H1 (cell line): ENCODE results near the gene NRXN2. TPM values are rescaled to one million over a fixed set of nuclear protein-coding genes. Genes with fewer than 3 reads are reported as not detected.
A peak's percentile ranks its signal among the peaks of the same experiment; 100 is the strongest.

ENCODE experiments used
- CTCF ChIA-PET: fragments of 300-600 bp; sonication (Branson Sonifier 250); formaldehyde crosslinking; loops from one replicate; lab custom pipeline; 2021; ENCODE audit not compliant: partially characterized antibody; lab: Charles Lee
- POLR2A ChIA-PET: fragments of 300-600 bp; sonication (Branson Sonifier 250); formaldehyde crosslinking; loops from one replicate; lab custom pipeline; 2021; ENCODE audit warnings: inconsistent platforms; ENCODE audit not compliant: partially characterized antibody; lab: Charles Lee
- DNase-seq, 2 experiments: peaks; one replicate each; pipeline versions ENCODE4 v3.0.0 to v3.0.0-alpha.2; 2010 to 2022; ENCODE audit warnings: low spot score in 2 of 2, low read depth in 1 of 2, mixed read lengths in 1 of 2
- FAIRE-seq: peaks from 2 replicates; lab custom pipeline; 2011; peaks lifted over from hg19 to GRCh38; lab: Jason Lieb, UNC
- H2AFZ ChIP-seq: 2 replicates; pipeline ENCODE4 v1.8.1; 2012; ENCODE audit warnings: low read length, inconsistent platforms
- H2AK5ac ChIP-seq: 2 replicates; pipeline ENCODE4 v1.6.1; 2013; ENCODE audit warnings: low read depth, low read length
- H2BK120ac ChIP-seq: replicated peaks from 2 replicates; pipeline ENCODE3; 2013; ENCODE audit warnings: low read depth, low read length, inconsistent platforms
- H2BK12ac ChIP-seq: 2 replicates; pipeline ENCODE4 v1.6.1; 2013; ENCODE audit warnings: low read depth, low read length
- H2BK15ac ChIP-seq: 2 replicates; pipeline ENCODE4 v1.6.1; 2013; ENCODE audit warnings: low read length
- H2BK20ac ChIP-seq: 2 replicates; pipeline ENCODE4 v1.6.1; 2013; ENCODE audit warnings: low read length
- H2BK5ac ChIP-seq: 2 replicates; pipeline ENCODE4 v1.6.1; 2013; ENCODE audit warnings: low read depth, low read length
- H3K14ac ChIP-seq: 2 replicates; pipeline ENCODE4 v1.6.1; 2013; ENCODE audit warnings: inconsistent platforms; ENCODE audit not compliant: insufficient read length
- H3K18ac ChIP-seq: 2 replicates; pipeline ENCODE4 v1.6.1; 2013; ENCODE audit warnings: low read length; ENCODE audit errors: extremely low read depth
- H3K23ac ChIP-seq: 2 replicates; pipeline ENCODE4 v1.6.1; 2013; ENCODE audit warnings: inconsistent platforms; ENCODE audit not compliant: insufficient read length
- H3K23me2 ChIP-seq: 2 replicates; pipeline ENCODE4 v1.6.1; 2013; ENCODE audit warnings: low read depth, low read length
- H3K27ac ChIP-seq: 2 replicates; pipeline ENCODE4 v1.6.1; 2011; ENCODE audit warnings: low read depth, low read length, inconsistent platforms
- H3K27me3 ChIP-seq, 4 experiments: replicated peaks in 1 of 4; 1 replicate in 1 of 4; 2 replicates in 3 of 4; pipeline versions ENCODE4 v1.6.1 to v1.8.1; 2011 to 2013; ENCODE audit warnings: low read length in 3 of 4, mild to moderate bottlenecking in 3 of 4, inconsistent platforms in 2 of 4, mixed read lengths in 2 of 4, moderate library complexity in 1 of 4; ENCODE audit not compliant: control insufficient read depth in 3 of 4, insufficient read depth in 3 of 4; ENCODE audit errors: extremely low read depth in 1 of 4
- H3K36me3 ChIP-seq, 4 experiments: 2 replicates each; pipeline versions ENCODE4 v1.6.1 to v1.8.1; 2011 to 2013; ENCODE audit warnings: mild to moderate bottlenecking in 4 of 4, low read length in 3 of 4, moderate library complexity in 2 of 4, control low read depth in 1 of 4, inconsistent platforms in 1 of 4; ENCODE audit not compliant: insufficient read depth in 4 of 4, control insufficient read depth in 2 of 4
- H3K4ac ChIP-seq: replicated peaks from 2 replicates; pipeline ENCODE3; 2013; ENCODE audit warnings: low read length, low read depth, mixed read lengths, inconsistent platforms; ENCODE audit not compliant: insufficient read length
- H3K4me1 ChIP-seq, 4 experiments: replicated peaks in 1 of 4; 1 replicate in 1 of 4; 2 replicates in 3 of 4; pipeline versions ENCODE4 v1.6.1 to v1.8.1; 2011 to 2013; ENCODE audit warnings: low read length in 3 of 4, inconsistent platforms in 2 of 4, mixed read lengths in 1 of 4; ENCODE audit not compliant: insufficient read depth in 4 of 4, control insufficient read depth in 3 of 4
- H3K4me2 ChIP-seq, 2 experiments: 2 replicates each; pipeline versions ENCODE4 v1.6.1 to v1.8.1; 2011 to 2013; ENCODE audit warnings: low read depth in 2 of 2, low read length in 2 of 2, control low read depth in 1 of 2, inconsistent platforms in 1 of 2, mild to moderate bottlenecking in 1 of 2; ENCODE audit not compliant: insufficient read depth in 1 of 2
- H3K4me3 ChIP-seq, 4 experiments: fragments of 200-600, 300-600 bp in 1 of 4; sonication (generic), shearing (Covaris generic), sonication (Bioruptor Twin) in 1 of 4; 2 replicates each; pipeline versions ENCODE4 v1.5.1 to v1.8.1; 2011 to 2016; ENCODE audit warnings: low read length in 4 of 4, low read depth in 3 of 4, control low read depth in 2 of 4, inconsistent platforms in 2 of 4, mild to moderate bottlenecking in 2 of 4, mixed read lengths in 1 of 4, moderate library complexity in 1 of 4; ENCODE audit not compliant: insufficient read depth in 2 of 4; ENCODE audit errors: extremely low read depth in 1 of 4
- H3K56ac ChIP-seq: replicated peaks from 2 replicates; pipeline ENCODE3; 2013; ENCODE audit warnings: low read depth, mild to moderate bottlenecking, mixed read lengths, low read length, inconsistent platforms; ENCODE audit not compliant: insufficient read length
- H3K79me1 ChIP-seq: 2 replicates; pipeline ENCODE4 v1.6.1; 2013; ENCODE audit warnings: low read depth, low read length, control low read depth
- H3K79me2 ChIP-seq, 2 experiments: 2 replicates each; pipeline versions ENCODE4 v1.6.1 to v1.8.1; 2012 to 2013; ENCODE audit warnings: low read length in 2 of 2, mild to moderate bottlenecking in 2 of 2, inconsistent platforms in 1 of 2; ENCODE audit not compliant: insufficient read depth in 2 of 2, control insufficient read depth in 1 of 2
- H3K9ac ChIP-seq, 4 experiments: replicated peaks in 1 of 4; 1 replicate in 1 of 4; 2 replicates in 3 of 4; pipeline versions ENCODE4 v1.6.1 to v1.8.1; 2011 to 2013; ENCODE audit warnings: low read depth in 3 of 4, low read length in 3 of 4, control low read depth in 2 of 4, mild to moderate bottlenecking in 2 of 4, moderate library complexity in 2 of 4, inconsistent platforms in 1 of 4; ENCODE audit errors: extremely low read depth in 1 of 4
- H3K9me3 ChIP-seq, 2 experiments: 2 replicates each; pipeline versions ENCODE4 v1.6.1 to v1.8.1; 2012 to 2013; ENCODE audit warnings: mild to moderate bottlenecking in 2 of 2, moderate library complexity in 2 of 2, control low read depth in 1 of 2, inconsistent platforms in 1 of 2, low read depth in 1 of 2, low read length in 1 of 2, mixed read lengths in 1 of 2; ENCODE audit not compliant: insufficient read depth in 2 of 2
- H4K20me1 ChIP-seq, 2 experiments: replicated peaks in 1 of 2; 2 replicates each; pipeline versions ENCODE3 to v1.8.1; 2011 to 2013; ENCODE audit warnings: inconsistent platforms in 2 of 2, low read length in 2 of 2, mild to moderate bottlenecking in 1 of 2; ENCODE audit not compliant: insufficient read depth in 2 of 2, control insufficient read depth in 1 of 2
- H4K5ac ChIP-seq: 2 replicates; pipeline ENCODE4 v1.6.1; 2013; ENCODE audit warnings: low read length, low read depth, mixed read lengths, inconsistent platforms; ENCODE audit not compliant: insufficient read length
- H4K8ac ChIP-seq: 2 replicates; pipeline ENCODE4 v1.8.0; 2013; ENCODE audit warnings: mild to moderate bottlenecking, moderate library complexity, low read length, inconsistent platforms; ENCODE audit not compliant: insufficient read depth; ENCODE audit errors: extremely low read depth
- H4K91ac ChIP-seq: replicated peaks from 2 replicates; pipeline ENCODE3; 2013; ENCODE audit warnings: low read length, mixed read lengths, inconsistent platforms; ENCODE audit not compliant: insufficient read length
- CBX5 ChIP-seq: fragments of 300-800, 300-1000 bp; sonication (generic); IDR thresholded peaks from 2 replicates; pipeline ENCODE4 v1.7.1; 2016; ENCODE audit warnings: antibody characterized with exemption, low read length, low read depth
- CHD1 ChIP-seq: IDR thresholded peaks from 2 replicates; pipeline ENCODE4 v1.6.1; 2012; ENCODE audit warnings: low read depth, low read length, improper control_type of control experiment
- CTCF ChIP-seq, 3 experiments: IDR thresholded peaks; 1 replicate in 2 of 3; 2 replicates in 1 of 3; pipeline versions ENCODE4 v1.5.1 to v1.6.1; 2011; ENCODE audit warnings: low read length in 3 of 3, mild to moderate bottlenecking in 3 of 3, inconsistent platforms in 2 of 3, low read depth in 1 of 3, moderate library complexity in 1 of 3; ENCODE audit not compliant: insufficient read depth in 1 of 3; ENCODE audit errors: control extremely low read depth in 1 of 3
- HDAC6 ChIP-seq: IDR thresholded peaks from one replicate; pipeline ENCODE4 v1.7.1; 2012; ENCODE audit warnings: low read depth, mild to moderate bottlenecking, inconsistent platforms, low read length, moderate library complexity
- NRF1 ChIP-seq: IDR thresholded peaks from 2 replicates; pipeline ENCODE4 v1.6.1; 2011; ENCODE audit warnings: mild to moderate bottlenecking, low read depth, low read length, improper control_type of control experiment
- RAD21 ChIP-seq, 2 experiments: IDR thresholded peaks in 1 of 2; conservative IDR thresholded peaks in 1 of 2; 2 replicates each; pipeline ENCODE4 v1.6.1; 2011; ENCODE audit warnings: low read depth in 2 of 2, low read length in 2 of 2, improper control_type of control experiment in 1 of 2, inconsistent platforms in 1 of 2, mild to moderate bottlenecking in 1 of 2, moderate library complexity in 1 of 2
- SP4 ChIP-seq: IDR thresholded peaks from 2 replicates; pipeline ENCODE4 v1.6.1; 2012; ENCODE audit warnings: low read length, inconsistent platforms
- SUZ12 ChIP-seq: fragments of 200-600 bp; sonication (generic); IDR thresholded peaks from 2 replicates; pipeline ENCODE4 v1.6.1; 2012; ENCODE audit warnings: mild to moderate bottlenecking, inconsistent platforms, low read length, moderate library complexity, mixed read lengths
- TEAD4 ChIP-seq: IDR thresholded peaks from 2 replicates; pipeline ENCODE4 v1.6.1; 2012; ENCODE audit warnings: low read depth, low read length, inconsistent platforms, mixed read lengths
- YY1 ChIP-seq: IDR thresholded peaks from 2 replicates; pipeline ENCODE4 v1.6.1; 2011; ENCODE audit warnings: low read depth, mild to moderate bottlenecking, low read length
- WGBS, 2 experiments: shearing (Covaris generic) in 1 of 2; methylation state at CpG; one replicate each; pipeline versions ENCODE4 v1.1.6 to v1.1.7; 2013 to 2015; ENCODE audit warnings: low lambda C conversion rate in 2 of 2, mixed read lengths in 2 of 2, inconsistent platforms in 1 of 2, low coverage in 1 of 2, missing lambda C conversion rate in 1 of 2; ENCODE audit not compliant: insufficient replicate concordance in 2 of 2, insufficient coverage in 1 of 2, insufficient read length in 1 of 2; ENCODE audit errors: extremely low coverage in 1 of 2, missing lambda C conversion rate in 1 of 2; 5-methylcytosine and 5-hydroxymethylcytosine counted together
- polyA plus RNA-seq, 7 experiments: library from polyadenylated mRNA; depleted of rRNA in 3 of 7; stranded (reverse) in 5 of 7; unstranded in 2 of 7; fragments of >200 nt in 5 of 7; fragments of 200-250 nt in 2 of 7; gene quantifications; 1 replicate in 5 of 7; 2 replicates in 1 of 7; 4 replicates in 1 of 7; pipeline versions ENCODE4 v1.2.1 to v1.2.3, GENCODE V29; 2011 to 2013; ENCODE audit warnings: missing spikeins in 2 of 7, mixed read lengths in 2 of 7
- total RNA-seq: library from RNA; stranded (reverse); fragmentation: NEBNext Ultra II Directional; extraction: Animal tissue kit (Norgen Biotek cat#: 25700); gene quantifications from 2 replicates; pipeline ENCODE4 v1.2.1, GENCODE V29; 2021

Gene NRXN2
- total and polyA plus RNA-seq, 2 of the 8 experiments (the other 6 are each of a cell fraction or from before 2014, with no cell fraction given): 1.3 to 11.5 TPM

DNA sequence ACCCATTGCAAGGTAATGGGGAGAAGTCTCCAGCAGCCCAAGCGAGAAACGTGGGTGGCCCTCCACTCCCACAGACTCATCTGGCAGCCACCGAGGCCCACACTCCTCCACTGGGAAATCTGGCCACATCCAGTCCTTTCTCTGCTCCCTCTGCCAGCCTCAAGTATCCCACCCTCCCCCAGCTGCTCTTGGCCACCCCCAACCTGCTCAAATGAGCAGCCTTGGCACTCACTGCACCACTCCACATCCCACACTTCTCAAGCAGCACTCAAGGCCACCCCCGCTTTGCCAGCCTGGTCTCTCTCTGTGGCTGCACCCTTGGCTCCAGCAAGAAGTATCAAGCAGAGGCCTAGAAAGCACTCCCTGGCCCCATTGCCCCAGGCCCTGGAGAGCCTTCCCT, 103.8 kb downstream of the NRXN2 start:
- Histone ChIP-seq H3K36me3 (no peaks in the 10 kb centered on the region), H2BK20ac (no peak overlapping the region), H3K27ac (no peak overlapping the region), H3K4me3 (no peak overlapping the region), H3K23ac (no peak overlapping the region), H3K9ac (no peak overlapping the region), H3K4ac (no peak overlapping the region), H3K27me3 (no peaks in the 10 kb centered on the region), H4K20me1 (no peaks in the 10 kb centered on the region), H3K23me2 (no peaks in the 10 kb centered on the region), H4K91ac (no peak overlapping the region), H4K8ac (peak overlapping the region; percentile 72; the same call in 1 of the 2 replicates), H2BK12ac (no peak overlapping the region), H4K5ac (no peak overlapping the region), H3K18ac (no peak overlapping the region), H2BK15ac (no peak overlapping the region), H3K9me3 (no peaks in the 10 kb centered on the region), H3K56ac (no peak overlapping the region), H3K14ac (no peak overlapping the region), H3K79me2 (no peaks in the 10 kb centered on the region), H3K4me2 (no peak overlapping the region), H3K79me1 (no peaks in the 10 kb centered on the region), H2AK5ac (0 out of 2 replicates have a peak overlapping the region, but pooled peaks have one; percentile 20), H2BK5ac (0 out of 2 replicates have a peak overlapping the region, but pooled peaks have one; percentile 63), H2BK120ac (no peak overlapping the region), H3K4me1 (peaks cover 0 to 15% (median 5%) of the 10 kb centered on the region in 4 experiments; a peak in 5 of 7 replicates), H2AFZ (no peak overlapping the region)
- POLR2A ChIA-PET: no interaction called here
- WGBS, 2 experiments: 96% methylated on average over 4 of the region's 4 CpGs; no CpG with 5 or more reads in 1 of the 2 experiments
- no peak for TF ChIP-seq SUZ12
- no peak for TF ChIP-seq RAD21 (IDR thresholded peaks at IDR 0.05 in 1 of 2, conservative IDR thresholded peaks at IDR 0.05 in 1 of 2; ENCODE audit: low read depth in 2 of 2, low read length in 2 of 2)
- TF ChIP-seq YY1: no peak
- no peak for TF ChIP-seq SP4
- TF ChIP-seq CBX5: no peak
- no peak for TF ChIP-seq CHD1
- TF ChIP-seq NRF1: no peak
- no peak for TF ChIP-seq CTCF (IDR thresholded peaks at IDR 0.05; ENCODE audit: control extremely low read depth in 1 of 3, insufficient read depth in 1 of 3, low read depth in 1 of 3, low read length in 3 of 3)
- TF ChIP-seq TEAD4: no peak
- no peak for TF ChIP-seq HDAC6
- CTCF ChIA-PET: interaction anchor here (0.7 to 4.4 kb wide), 8 partner anchors 11 to 170 kb away, joined by 3 to 19 read pairs (median 4); no protein-coding TSS in a partner anchor
- DNase-seq (no peak), FAIRE-seq (no peak)
